Measurements from ENCODE around the gene DOCK9.

DNA sequence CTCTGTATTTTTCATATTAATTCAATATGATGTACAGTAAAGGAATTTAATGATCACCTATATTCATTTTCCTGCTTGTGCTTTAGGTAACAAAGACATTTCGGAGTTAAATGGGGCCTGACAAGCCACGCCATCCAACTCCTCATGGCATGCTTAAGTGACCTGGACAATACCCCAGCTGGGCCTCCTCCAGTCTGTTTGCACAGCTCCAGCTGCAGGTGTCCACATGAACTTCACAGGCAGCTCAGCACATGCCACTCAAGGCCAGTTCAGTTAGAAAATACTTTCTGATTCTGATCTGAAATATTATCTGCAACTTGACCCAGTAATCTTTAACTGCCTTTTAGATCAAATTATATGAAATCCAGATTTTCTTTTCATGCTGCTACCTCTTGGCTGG is 135.8 kb downstream of the DOCK9 start:
- TF ChIP-seq CTCF (IDR thresholded peaks at IDR 0.05), result no peak
- no peak for TF ChIP-seq POLR2A (IDR thresholded peaks at IDR 0.05)

Data from right lobe of liver (tissue), 4 donors.